SW 1271 (cell line): ENCODE results near the gene SWT1.
"Not testable (repeated sequence)": the region's sequence is repeated elsewhere in the genome, so short reads cannot be mapped to it uniquely, and the experiment has no call there.

Experiments
- DNase-seq, 2 experiments: peaks; one replicate each; lab custom pipeline; 2025; lab: John Stamatoyannopoulos, UW

The SWT1 gene

GRCh38 chr1:185319139-185319475 is 162.1 kb downstream of the SWT1 start:
- DNase-seq: no peak

GRCh38 chr1:185321104-185321503 is 164.1 kb downstream of the SWT1 start:
- DNase-seq: not testable (repeated sequence)

GRCh38 chr1:185321653-185322221 is 164.8 kb downstream of the SWT1 start:
- DNase-seq: not testable (repeated sequence)

GRCh38 chr1:185322636-185323035 is 165.7 kb downstream of the SWT1 start:
- DNase-seq: no peak

GRCh38 chr1:185324118-185324517 is 167.2 kb downstream of the SWT1 start:
- no peak for DNase-seq

GRCh38 chr1:185325413-185325812 is 168.4 kb downstream of the SWT1 start:
- DNase-seq: no peak

GRCh38 chr1:185328255-185328654 is 171.3 kb downstream of the SWT1 start:
- DNase-seq: no peak

GRCh38 chr1:185334182-185334581 is 177.2 kb downstream of the SWT1 start:
- no peak for DNase-seq

GRCh38 chr1:185337246-185337645 is 180.3 kb downstream of the SWT1 start:
- no peak for DNase-seq

GRCh38 chr1:185338719-185339622 is 182.0 kb downstream of the SWT1 start:
- no peak for DNase-seq

GRCh38 chr1:185341196-185341781 is 184.3 kb downstream of the SWT1 start:
- no peak for DNase-seq
